Ectodermal cell (in vitro differentiated cells): Measurements from ENCODE around the gene PPP2R2D.

ENCODE experiments used
- H3K27ac ChIP-seq: 2 replicates; pipeline ENCODE4 v1.7.0; 2013; ENCODE audit warnings: mild to moderate bottlenecking, low read depth, low read length; ENCODE audit not compliant: insufficient read depth, poor library complexity, severe bottlenecking
- H3K27me3 ChIP-seq: 2 replicates; pipeline ENCODE4 v1.7.0; 2013; ENCODE audit warnings: mild to moderate bottlenecking, low read length; ENCODE audit not compliant: insufficient read depth, control insufficient read depth, poor library complexity, severe bottlenecking
- H3K36me3 ChIP-seq: one replicate; pipeline ENCODE4 v1.7.0; 2013; ENCODE audit warnings: low read length; ENCODE audit not compliant: control insufficient read depth, insufficient read depth
- H3K4me1 ChIP-seq: one replicate; pipeline ENCODE4 v1.7.0; 2013; ENCODE audit warnings: low read length; ENCODE audit not compliant: control insufficient read depth, insufficient read depth
- H3K4me3 ChIP-seq: 2 replicates; pipeline ENCODE4 v1.7.0; 2013; ENCODE audit warnings: low read depth, low read length, control low read depth; ENCODE audit not compliant: insufficient read depth
- H3K9me3 ChIP-seq: 2 replicates; pipeline ENCODE4 v1.7.0; 2013; ENCODE audit warnings: mild to moderate bottlenecking, low read length, moderate library complexity; ENCODE audit not compliant: control insufficient read depth
- WGBS, 2 experiments: methylation state at CpG; one replicate each; pipeline ENCODE4 v1.1.7; 2013; ENCODE audit warnings: missing lambda C conversion rate in 2 of 2; 5-methylcytosine and 5-hydroxymethylcytosine counted together

Gene PPP2R2D

DNA sequence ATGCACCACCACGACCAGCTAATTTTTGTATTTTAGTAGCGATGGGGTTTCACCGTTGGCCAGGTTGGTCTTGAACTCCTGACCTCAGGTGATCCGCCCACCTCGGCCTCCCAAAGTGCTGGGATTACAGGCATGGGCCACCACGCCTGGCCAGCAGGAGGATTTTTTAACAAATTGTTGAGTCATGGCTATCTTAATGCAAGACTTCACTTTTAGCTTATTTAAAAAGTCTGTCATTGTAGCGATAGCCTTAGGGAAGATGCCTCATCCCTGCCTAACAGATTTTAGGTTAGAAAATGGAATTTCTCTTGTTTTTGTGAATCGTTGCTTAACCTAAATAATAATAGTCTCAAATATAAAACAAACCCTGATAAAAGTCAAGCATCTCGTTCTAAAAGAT is 35.5 kb downstream of the PPP2R2D start:
- Histone ChIP-seq H3K4me3 (no peak overlapping the region), H3K4me1 (no peaks in the 10 kb centered on the region), H3K27ac (no peak overlapping the region), H3K36me3 (peaks cover 12% of the 10 kb centered on the region), H3K27me3 (no peaks in the 10 kb centered on the region), H3K9me3 (no peaks in the 10 kb centered on the region)
- WGBS, 2 experiments: 91 to 95% methylated on average over 8 to 9 of the region's 9 CpGs

DNA sequence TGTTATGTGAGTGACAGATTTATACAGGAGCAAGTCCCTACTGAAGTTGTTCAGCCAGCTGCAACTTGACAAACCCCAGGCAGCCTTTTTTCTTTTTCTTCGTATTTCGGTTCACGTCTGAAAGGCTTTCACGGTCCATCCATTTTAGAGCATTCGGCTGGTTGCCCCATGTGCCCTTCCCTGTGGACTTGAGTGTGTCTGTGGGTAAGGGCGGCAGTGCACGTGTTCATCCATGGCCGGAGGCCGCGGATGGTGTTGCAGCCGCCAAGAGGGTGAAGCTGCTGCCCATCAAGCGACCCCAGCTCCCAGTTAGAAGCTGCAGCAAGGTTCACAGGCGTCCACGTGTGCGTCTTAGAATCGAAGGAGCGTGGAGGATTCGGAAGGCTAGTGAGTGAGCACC is 35.9 kb downstream of the PPP2R2D start:
- no peaks in the 10 kb centered on the region for H3K4me1 ChIP-seq
- H3K36me3 ChIP-seq: peaks cover 12% of the 10 kb centered on the region
- no peaks in the 10 kb centered on the region for H3K9me3 ChIP-seq
- no peaks in the 10 kb centered on the region for H3K27me3 ChIP-seq
- 95 to 96% methylated on average over 18 of the region's 18 CpGs for WGBS, 2 experiments
- no peak overlapping the region for H3K27ac ChIP-seq
- no peak overlapping the region for H3K4me3 ChIP-seq

DNA sequence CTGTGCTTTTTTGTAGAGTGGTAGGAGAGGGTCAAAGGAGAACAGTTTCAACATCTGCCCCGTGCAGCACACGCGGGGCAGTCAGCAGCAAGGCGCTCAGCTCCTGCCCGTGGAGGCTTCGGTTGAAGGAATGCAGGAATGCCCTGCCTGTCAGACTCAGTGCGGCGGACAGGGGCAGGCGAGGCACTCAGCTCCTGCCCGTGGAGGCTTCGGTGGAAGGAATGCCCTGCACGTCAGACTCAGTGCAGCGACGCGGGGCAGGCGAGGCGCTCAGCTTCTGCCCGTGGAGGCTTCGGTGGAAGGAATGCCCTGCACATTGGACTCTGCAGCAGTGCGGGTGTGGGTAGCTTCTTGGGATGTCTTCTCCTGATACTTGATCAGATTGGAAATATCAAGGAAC is 37.0 kb downstream of the PPP2R2D start:
- H3K27ac ChIP-seq: no peak overlapping the region
- H3K36me3 ChIP-seq: peaks cover 12% of the 10 kb centered on the region
- no peaks in the 10 kb centered on the region for H3K27me3 ChIP-seq
- 94 to 95% methylated on average over 20 of the region's 20 CpGs for WGBS, 2 experiments
- no peak overlapping the region for H3K4me3 ChIP-seq
- no peaks in the 10 kb centered on the region for H3K4me1 ChIP-seq
- no peaks in the 10 kb centered on the region for H3K9me3 ChIP-seq

DNA sequence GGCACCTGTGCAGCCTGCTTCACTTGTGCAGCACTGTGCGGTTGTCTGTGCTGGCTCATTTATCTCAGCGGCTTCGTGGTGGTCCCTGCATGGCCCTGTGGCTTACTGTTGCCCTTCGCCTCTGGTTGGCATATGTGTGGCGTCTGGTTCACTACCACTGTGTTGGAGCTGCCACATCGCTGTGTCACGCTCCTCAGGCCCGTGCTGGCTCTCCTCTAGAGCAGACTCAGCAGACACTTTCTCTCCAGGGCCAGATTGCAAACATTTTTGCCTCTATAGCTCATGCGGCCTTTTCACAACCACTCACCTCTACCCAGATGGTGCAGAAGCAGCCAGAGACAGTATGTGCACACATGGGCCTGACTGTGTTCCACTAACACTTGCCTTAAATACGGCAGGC is 37.9 kb downstream of the PPP2R2D start:
- Histone ChIP-seq H3K9me3 (no peaks in the 10 kb centered on the region), H3K27ac (no peak overlapping the region), H3K27me3 (no peaks in the 10 kb centered on the region), H3K4me3 (no peak overlapping the region), H3K36me3 (peaks cover 12% of the 10 kb centered on the region), H3K4me1 (no peaks in the 10 kb centered on the region)
- 94 to 95% methylated on average over 10 of the region's 10 CpGs for WGBS, 2 experiments

DNA sequence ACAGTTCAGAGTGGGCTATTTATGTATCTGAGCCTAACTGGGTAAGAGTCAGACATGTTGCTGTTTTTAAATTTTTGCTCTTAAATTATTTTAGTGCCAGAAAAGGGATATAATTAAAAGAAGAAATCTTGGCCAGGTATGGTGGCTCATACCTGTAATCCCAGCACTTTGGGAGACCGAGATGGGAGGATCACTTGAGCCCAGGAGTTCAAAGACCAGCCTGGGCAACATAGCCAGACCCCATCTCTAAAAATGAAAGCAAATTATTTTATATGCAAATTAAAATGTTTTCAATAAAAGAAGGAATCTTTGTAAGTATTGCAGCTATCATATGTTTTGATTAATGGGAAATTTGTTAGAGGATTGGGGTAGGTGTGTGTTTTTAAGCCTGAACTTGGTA is 41.6 kb downstream of the PPP2R2D start:
- Histone ChIP-seq H3K9me3 (no peaks in the 10 kb centered on the region), H3K4me1 (no peaks in the 10 kb centered on the region), H3K27ac (no peak overlapping the region), H3K36me3 (peaks cover 15% of the 10 kb centered on the region), H3K4me3 (no peak overlapping the region), H3K27me3 (no peaks in the 10 kb centered on the region)
- WGBS, 2 experiments: 95% methylated on average over 1 of the region's 1 CpG

DNA sequence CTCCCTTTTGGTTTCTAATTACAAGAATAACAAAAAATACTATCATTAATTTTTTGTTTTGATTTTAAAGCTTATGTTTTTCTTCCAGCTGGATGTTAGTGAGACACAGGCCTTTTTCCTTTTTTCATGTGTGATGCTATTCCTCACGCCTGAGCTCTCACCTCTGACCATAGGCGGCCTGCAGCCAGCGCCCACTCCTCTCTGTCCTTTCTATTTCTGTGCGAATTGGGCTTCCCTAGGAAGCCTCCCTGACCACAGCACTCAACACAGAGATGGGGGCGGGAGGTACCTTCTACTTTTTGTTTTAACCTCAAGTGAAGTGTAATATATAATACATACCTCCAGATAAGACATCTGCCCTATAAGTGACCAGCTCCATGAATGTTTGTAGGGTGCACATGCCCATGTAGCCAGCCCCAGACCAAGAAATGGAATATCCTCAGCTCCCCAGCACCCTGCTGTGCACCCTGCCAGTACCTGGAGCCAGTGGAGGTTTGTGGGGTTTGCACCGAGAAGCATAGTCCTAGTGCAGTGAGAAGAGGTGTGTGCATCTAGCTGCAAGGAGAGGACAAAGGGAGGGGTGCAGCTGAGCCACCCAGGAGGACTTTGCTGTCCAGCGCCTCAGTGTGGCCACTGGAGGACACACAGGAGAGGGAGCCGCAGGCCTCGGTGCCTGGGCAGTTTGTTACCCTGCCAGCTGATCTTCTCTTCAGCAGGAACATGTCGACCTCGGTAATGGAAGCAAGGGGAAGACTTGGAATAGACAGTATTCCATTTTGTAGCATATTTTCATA is 42.4 kb downstream of the PPP2R2D start:
- Histone ChIP-seq H3K27me3 (no peaks in the 10 kb centered on the region), H3K36me3 (peaks cover 15% of the 10 kb centered on the region)
- WGBS, 2 experiments: 79 to 85% methylated on average over 10 to 11 of the region's 11 CpGs

DNA sequence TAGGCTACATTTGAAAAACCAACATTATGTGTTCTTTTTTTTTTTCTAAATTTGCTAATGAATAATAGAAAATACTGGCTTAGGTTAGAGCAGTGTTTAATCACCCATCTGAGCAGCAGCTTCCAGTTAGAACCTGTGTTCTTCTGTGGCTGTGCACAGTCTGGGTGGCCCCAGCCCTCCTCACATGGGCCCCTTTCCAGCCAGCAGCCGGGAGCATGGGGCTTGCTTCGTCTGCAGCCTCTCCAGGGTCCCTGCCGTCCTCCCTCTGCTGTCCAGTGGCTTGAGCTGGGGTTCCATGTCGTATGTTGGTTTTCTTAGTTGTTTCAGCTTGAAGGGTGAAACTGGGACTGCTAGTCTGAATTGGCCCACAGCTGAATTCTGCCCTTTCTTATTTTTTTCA is 43.6 kb downstream of the PPP2R2D start:
- Histone ChIP-seq H3K27me3 (no peaks in the 10 kb centered on the region), H3K9me3 (no peaks in the 10 kb centered on the region), H3K4me1 (no peaks in the 10 kb centered on the region), H3K27ac (no peak overlapping the region), H3K36me3 (peaks cover 15% of the 10 kb centered on the region), H3K4me3 (no peak overlapping the region)
- WGBS, 2 experiments: 93 to 96% methylated on average over 4 of the region's 4 CpGs

More for the DNA sequence above, 42.4 kb downstream of the PPP2R2D start:
- Histone ChIP-seq H3K4me1 (no peaks in the 10 kb centered on the region), H3K27ac (no peak overlapping the region), H3K9me3 (no peaks in the 10 kb centered on the region), H3K4me3 (no peak overlapping the region)

DNA sequence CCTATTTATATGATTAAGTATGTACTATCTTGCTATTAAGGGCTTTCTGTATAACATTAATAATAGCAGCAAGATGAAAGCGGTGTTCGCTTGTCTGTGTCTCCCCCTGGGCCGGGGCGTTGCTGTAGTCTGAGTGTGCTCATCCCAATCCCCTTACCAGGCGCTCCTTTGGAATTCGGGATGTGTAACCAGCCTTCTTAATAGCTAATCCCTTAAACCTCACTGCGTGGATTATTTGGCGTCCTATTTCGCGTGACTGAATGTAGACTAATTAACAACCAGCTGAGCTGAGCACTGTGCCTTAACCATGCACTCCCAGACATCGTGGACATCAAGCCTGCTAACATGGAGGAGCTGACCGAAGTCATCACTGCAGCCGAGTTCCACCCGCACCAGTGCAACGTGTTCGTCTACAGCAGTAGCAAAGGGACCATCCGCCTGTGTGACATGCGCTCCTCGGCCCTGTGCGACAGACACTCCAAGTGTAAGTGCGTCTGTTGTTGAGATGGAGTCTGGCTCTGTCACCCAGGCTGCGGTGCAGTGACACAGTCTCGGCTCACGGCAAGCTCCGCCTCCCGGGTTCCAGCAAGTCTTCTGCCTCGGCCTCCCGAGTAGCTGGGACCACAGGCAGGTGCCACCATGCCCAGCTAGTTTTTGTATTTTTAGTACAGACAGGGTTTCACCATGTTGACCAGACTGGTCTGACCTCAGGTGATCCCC is 44.3 kb downstream of the PPP2R2D start:
- H3K4me3 ChIP-seq: no peak overlapping the region
- peaks cover 17% of the 10 kb centered on the region for H3K36me3 ChIP-seq
- H3K27ac ChIP-seq: no peak overlapping the region
- H3K4me1 ChIP-seq: no peaks in the 10 kb centered on the region
- H3K27me3 ChIP-seq: no peaks in the 10 kb centered on the region
- WGBS, 2 experiments: 94 to 95% methylated on average over 28 of the region's 28 CpGs
- no peaks in the 10 kb centered on the region for H3K9me3 ChIP-seq

DNA sequence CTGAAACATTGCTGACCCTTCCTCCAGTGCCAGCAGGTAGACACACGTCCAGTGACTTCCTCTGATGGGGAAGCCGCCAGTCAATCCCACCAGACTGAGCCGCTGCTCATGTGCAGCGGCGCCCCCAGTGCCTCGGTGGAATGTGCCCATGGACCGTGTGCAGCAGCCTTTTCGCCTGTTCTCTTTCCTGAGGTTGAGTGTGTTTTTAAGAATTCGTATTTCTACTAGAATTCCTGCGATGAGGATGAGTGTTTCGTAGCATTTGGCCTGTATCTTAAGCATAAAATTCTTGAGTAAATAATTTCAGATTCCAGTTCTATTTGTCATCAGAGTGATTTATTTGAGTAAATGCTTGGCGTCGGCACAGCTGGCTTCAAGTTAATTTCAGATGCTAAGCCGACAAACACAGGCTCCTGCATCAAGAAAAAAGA is 45.5 kb downstream of the PPP2R2D start:
- Histone ChIP-seq H3K27me3 (no peaks in the 10 kb centered on the region), H3K4me1 (no peaks in the 10 kb centered on the region), H3K36me3 (peaks cover 11% of the 10 kb centered on the region), H3K9me3 (no peaks in the 10 kb centered on the region), H3K4me3 (no peak overlapping the region), H3K27ac (no peak overlapping the region)
- WGBS, 2 experiments: 95 to 96% methylated on average over 14 of the region's 14 CpGs

DNA sequence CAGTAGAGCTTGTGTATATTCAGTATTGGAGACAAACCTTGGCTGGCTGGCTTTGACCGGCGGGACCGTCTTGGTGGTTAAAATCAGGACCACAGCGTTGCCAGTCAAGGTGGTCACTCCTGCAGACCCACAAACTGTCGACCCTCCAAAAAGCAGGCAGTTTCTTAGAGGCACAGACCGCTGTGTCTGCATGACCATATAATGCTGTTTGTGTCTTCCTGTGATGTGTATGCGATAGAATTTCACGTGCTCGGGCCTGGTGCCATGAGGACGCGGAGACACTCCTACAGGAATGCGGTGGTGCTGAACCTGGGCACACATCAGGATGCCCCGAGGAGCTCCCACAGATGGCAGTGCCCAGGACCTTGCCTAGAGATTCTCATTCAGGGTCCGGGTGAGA is 46.1 kb downstream of the PPP2R2D start:
- WGBS, 2 experiments: 95 to 96% methylated on average over 14 of the region's 14 CpGs
- H3K9me3 ChIP-seq: no peaks in the 10 kb centered on the region
- H3K27me3 ChIP-seq: no peaks in the 10 kb centered on the region
- peaks cover 11% of the 10 kb centered on the region for H3K36me3 ChIP-seq
- no peak overlapping the region for H3K27ac ChIP-seq
- H3K4me1 ChIP-seq: no peaks in the 10 kb centered on the region
- no peak overlapping the region for H3K4me3 ChIP-seq
